ENCODE results near the gene N4BP2L1.
A peak's percentile ranks its signal among the peaks of the same experiment; 100 is the strongest.

Gene N4BP2L1

GRCh38 chr13:32427852-32428580 is at the start of gene N4BP2L1:
Gene N4BP2L1 (minus strand): TSS chr13:32428130. CDS start chr13:32428082, 48 bp downstream.
- peak; percentile 11 for DNase-seq (ENCODE audit: low spot score)
- no peak for FAIRE-seq

GRCh38 chr13:32476892-32477291 is 49.0 kb upstream of the N4BP2L1 start:
- DNase-seq (ENCODE audit: low spot score), result no peak
- no peak for FAIRE-seq

GRCh38 chr13:32476021-32476731 is 48.2 kb upstream of the N4BP2L1 start:
- DNase-seq (ENCODE audit: low spot score) (no peak), FAIRE-seq (no peak)

GRCh38 chr13:32474999-32475792 is 47.3 kb upstream of the N4BP2L1 start:
- no peak for DNase-seq (ENCODE audit: low spot score)
- FAIRE-seq, result no peak

GRCh38 chr13:32473650-32474049 is 45.7 kb upstream of the N4BP2L1 start:
- DNase-seq (ENCODE audit: low spot score) (no peak), FAIRE-seq (no peak)

- FAIRE-seq (no peak), DNase-seq (ENCODE audit: low spot score) (no peak)
Observed at GRCh38 chr13:32472194-32472621, 44.3 kb upstream of the N4BP2L1 start.

GRCh38 chr13:32471187-32471922 is 43.4 kb upstream of the N4BP2L1 start:
- no peak for FAIRE-seq
- DNase-seq (ENCODE audit: low spot score), result no peak

- no peak for DNase-seq (ENCODE audit: low spot score)
- no peak for FAIRE-seq
Observed at GRCh38 chr13:32468502-32469142, 40.7 kb upstream of the N4BP2L1 start.

GRCh38 chr13:32456591-32456990 is 28.7 kb upstream of the N4BP2L1 start:
- no peak for FAIRE-seq
- no peak for DNase-seq (ENCODE audit: low spot score)

GRCh38 chr13:32455594-32455903 is 27.6 kb upstream of the N4BP2L1 start:
- FAIRE-seq (no peak), DNase-seq (ENCODE audit: low spot score) (no peak)

GRCh38 chr13:32454886-32455593 is 27.1 kb upstream of the N4BP2L1 start:
- FAIRE-seq, result no peak

GRCh38 chr13:32453981-32454380 is 26.1 kb upstream of the N4BP2L1 start:
- DNase-seq (ENCODE audit: low spot score) (no peak), FAIRE-seq (no peak)

More at GRCh38 chr13:32454886-32455593, 27.1 kb upstream of the N4BP2L1 start:
- DNase-seq (ENCODE audit: low spot score), result no peak

GRCh38 chr13:32448972-32449371 is 21.0 kb upstream of the N4BP2L1 start:
- DNase-seq (ENCODE audit: low spot score) (no peak), FAIRE-seq (no peak)

- no peak for FAIRE-seq
- DNase-seq (ENCODE audit: low spot score), result no peak
Observed at GRCh38 chr13:32447894-32448623, 20.1 kb upstream of the N4BP2L1 start.

- no peak for DNase-seq (ENCODE audit: low spot score)
- FAIRE-seq, result no peak
Observed at GRCh38 chr13:32446773-32447465, 19.0 kb upstream of the N4BP2L1 start.

- DNase-seq (ENCODE audit: low spot score), result no peak
- FAIRE-seq, result no peak
Observed at GRCh38 chr13:32446220-32446619, 18.3 kb upstream of the N4BP2L1 start.

GRCh38 chr13:32445461-32445860 is 17.5 kb upstream of the N4BP2L1 start:
- FAIRE-seq (no peak), DNase-seq (ENCODE audit: low spot score) (no peak)

GRCh38 chr13:32443111-32443510 is 15.2 kb upstream of the N4BP2L1 start:
- FAIRE-seq, result no peak
- no peak for DNase-seq (ENCODE audit: low spot score)

GRCh38 chr13:32438871-32439270 is 10.9 kb upstream of the N4BP2L1 start:
- DNase-seq (ENCODE audit: low spot score) (no peak), FAIRE-seq (no peak)

All from RCC 7860 (cell line).